WTC11 (cell line): ENCODE results near the gene ELMO1. TPM values are rescaled to one million over a fixed set of nuclear protein-coding genes. Genes with fewer than 3 reads are reported as not detected.

Experiments
- ATAC-seq: fragments of 200-7000 bp; cut with Tn5 transposase; 2 replicates; pipeline ENCODE4 v1.10.0; 2021; ENCODE audit warnings: mild to moderate bottlenecking, moderate library complexity
- CTCF ChIA-PET: fragments of 300-600 bp; sonication (Branson Sonifier 250); formaldehyde crosslinking; loops from one replicate; lab custom pipeline; 2021; ENCODE audit warnings: antibody characterized with exemption; lab: Charles Lee
- POLR2A ChIA-PET: fragments of 350-600 bp; sonication (Branson Sonifier 250); formaldehyde crosslinking; loops from one replicate; lab custom pipeline; 2021; ENCODE audit warnings: antibody characterized with exemption; lab: Charles Lee
- DNase-seq: peaks from one replicate; pipeline ENCODE4 v3.0.0; 2021; ENCODE audit warnings: low spot score
- H3K27ac Mint-ChIP-seq: 2 replicates; pipeline ENCODE4 v1.8.0; 2021; ENCODE audit warnings: mixed read lengths
- H3K27me3 Mint-ChIP-seq: 2 replicates; pipeline ENCODE4 v1.8.0; 2021; ENCODE audit warnings: low read depth, mild to moderate bottlenecking, moderate library complexity, mixed read lengths
- H3K36me3 Mint-ChIP-seq: 2 replicates; pipeline ENCODE4 v1.8.0; 2021; ENCODE audit warnings: mixed read lengths
- H3K4me1 Mint-ChIP-seq: 2 replicates; pipeline ENCODE4 v1.8.0; 2022; ENCODE audit warnings: mixed read lengths
- H3K4me3 Mint-ChIP-seq: 2 replicates; pipeline ENCODE4 v1.8.0; 2021; ENCODE audit warnings: mild to moderate bottlenecking, moderate library complexity, mixed read lengths
- H3K9me3 Mint-ChIP-seq: 2 replicates; pipeline ENCODE4 v1.8.0; 2021; ENCODE audit warnings: mixed read lengths
- ATF3 ChIP-seq: sonication (generic); formaldehyde crosslinking; conservative IDR thresholded peaks from 2 replicates; pipeline ENCODE4 v1.8.1; 2022; ENCODE audit warnings: mild to moderate bottlenecking, missing genetic modification reagents
- CREB1 ChIP-seq: sonication (generic); formaldehyde crosslinking; IDR thresholded peaks from 2 replicates; pipeline ENCODE4 v1.8.0; 2023; ENCODE audit warnings: mild to moderate bottlenecking, missing genetic modification reagents
- ETV6 ChIP-seq: sonication (generic); formaldehyde crosslinking; IDR thresholded peaks from 2 replicates; pipeline ENCODE4 v1.8.1; 2022; ENCODE audit warnings: mild to moderate bottlenecking, missing genetic modification reagents
- FOXP4 ChIP-seq: sonication (generic); formaldehyde crosslinking; IDR thresholded peaks from 2 replicates; pipeline ENCODE4 v1.8.0; 2022; ENCODE audit warnings: mild to moderate bottlenecking, missing genetic modification reagents
- GTF2I ChIP-seq: fragments of 250-450 bp; sonication (Bioruptor Pico); conservative IDR thresholded peaks from 2 replicates; pipeline ENCODE4 v1.4.0; 2021; ENCODE audit warnings: mild to moderate bottlenecking
- NFATC4 ChIP-seq: fragments of 250-450 bp; sonication (Bioruptor Pico); IDR thresholded peaks from 2 replicates; pipeline ENCODE4 v1.9.0; 2021; ENCODE audit warnings: mild to moderate bottlenecking
- NR1H2 ChIP-seq: sonication (generic); formaldehyde crosslinking; IDR thresholded peaks from 2 replicates; pipeline ENCODE4 v1.9.0; 2021; ENCODE audit warnings: mild to moderate bottlenecking, moderate library complexity, missing genetic modification reagents
- RELA ChIP-seq: sonication (generic); formaldehyde crosslinking; IDR thresholded peaks from 2 replicates; pipeline ENCODE4 v1.8.1; 2022; ENCODE audit warnings: missing genetic modification reagents, mild to moderate bottlenecking, borderline replicate concordance
- TCF7 ChIP-seq: sonication (generic); formaldehyde crosslinking; IDR thresholded peaks from 2 replicates; pipeline ENCODE4 v1.8.0; 2022; ENCODE audit warnings: mild to moderate bottlenecking, low read depth, missing genetic modification reagents, moderate library complexity
- TP53 ChIP-seq: sonication (generic); formaldehyde crosslinking; IDR thresholded peaks from 2 replicates; pipeline ENCODE4 v1.8.1; 2023; ENCODE audit warnings: mild to moderate bottlenecking, missing genetic modification reagents
- ZNF317 ChIP-seq: sonication (generic); formaldehyde crosslinking; IDR thresholded peaks from 2 replicates; pipeline ENCODE4 v1.8.1; 2023; ENCODE audit warnings: low read depth, mild to moderate bottlenecking, moderate library complexity, missing genetic modification reagents, borderline replicate concordance
- ZNF396 ChIP-seq: fragments of 250-450 bp; sonication (Bioruptor Pico); IDR thresholded peaks from 2 replicates; pipeline ENCODE4 v1.8.0; 2021; ENCODE audit warnings: mild to moderate bottlenecking, moderate library complexity, borderline replicate concordance
- ZNF416 ChIP-seq: fragments of 250-450 bp; sonication (Bioruptor Pico); IDR thresholded peaks from 2 replicates; pipeline ENCODE4 v1.9.0; 2021; ENCODE audit warnings: mild to moderate bottlenecking, inconsistent platforms
- ZNF532 ChIP-seq: fragments of 250-450 bp; sonication (Bioruptor Pico); IDR thresholded peaks from 2 replicates; pipeline ENCODE4 v1.9.0; 2021; ENCODE audit warnings: mild to moderate bottlenecking, borderline replicate concordance
- ZNF671 ChIP-seq: fragments of 250-450 bp; sonication (Bioruptor Pico); IDR thresholded peaks from 2 replicates; pipeline ENCODE4 v1.8.0; 2021; ENCODE audit warnings: mild to moderate bottlenecking
- total RNA-seq: library from RNA; stranded (reverse); gene quantifications from 3 replicates; pipeline ENCODE4 v1.2.3, GENCODE V29; 2021
- TF ChIP-seq, protein P1 (sequence below): sonication (generic); formaldehyde crosslinking; IDR thresholded peaks from 2 replicates; pipeline ENCODE4 v1.8.1; 2022; ENCODE audit warnings: low read depth, missing genetic modification reagents, borderline replicate concordance
- TF ChIP-seq, protein P2 (sequence below): sonication (generic); formaldehyde crosslinking; IDR thresholded peaks from 2 replicates; pipeline ENCODE4 v1.8.1; 2022; ENCODE audit warnings: mild to moderate bottlenecking, moderate library complexity, missing genetic modification reagents
- TF ChIP-seq, protein P3 (sequence below): fragments of 200-600 bp; IDR thresholded peaks from 2 replicates; pipeline ENCODE4 v1.8.0; 2022; ENCODE audit warnings: antibody characterized with exemption
- TF ChIP-seq, protein P4 (sequence below): fragments of 250-450 bp; sonication (Bioruptor Pico); IDR thresholded peaks from 2 replicates; pipeline ENCODE4 v1.9.0; 2021; ENCODE audit warnings: moderate library complexity, mild to moderate bottlenecking, inconsistent platforms, borderline replicate concordance

ELMO1 gene
- total RNA-seq, 1 experiment from 2014 or later = 19.4 TPM

DNA sequence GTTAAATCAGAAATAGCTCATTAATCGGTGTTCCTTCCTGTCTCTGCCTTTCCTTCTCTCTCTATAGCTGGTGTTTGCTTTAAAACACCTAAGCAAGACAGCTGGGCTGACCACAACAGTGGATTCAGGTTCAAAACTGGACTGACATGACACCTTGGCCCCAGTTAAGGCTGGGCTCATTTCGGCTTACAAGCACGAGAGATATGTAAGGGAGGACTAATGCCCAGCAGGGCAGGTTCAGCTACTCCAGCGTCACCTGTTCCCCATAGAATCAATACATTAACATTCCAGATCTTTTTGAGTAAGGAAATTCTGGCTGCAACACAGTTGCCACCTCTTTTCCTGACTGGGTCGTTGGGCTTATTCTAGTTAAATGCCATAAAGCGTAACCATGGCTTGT lies 401.4 kb downstream of the ELMO1 start:
- POLR2A ChIA-PET = interaction anchor here (0.7 kb wide), 1 partner anchor 103 kb away, joined by 3 read pairs; no protein-coding TSS in a partner anchor
- H3K27ac Mint-ChIP-seq = 0 out of 2 replicates have a peak overlapping the region, but pooled peaks have one; percentile 31
- DNase-seq = no peak
- H3K4me1 Mint-ChIP-seq = peaks cover 26% of the 10 kb centered on the region
- no peaks in the 10 kb centered on the region for H3K36me3 Mint-ChIP-seq
- no peak overlapping the region for H3K4me3 Mint-ChIP-seq
- H3K9me3 Mint-ChIP-seq = no peaks in the 10 kb centered on the region
- H3K27me3 Mint-ChIP-seq = no peaks in the 10 kb centered on the region
- TF ChIP-seq, protein P1, sequence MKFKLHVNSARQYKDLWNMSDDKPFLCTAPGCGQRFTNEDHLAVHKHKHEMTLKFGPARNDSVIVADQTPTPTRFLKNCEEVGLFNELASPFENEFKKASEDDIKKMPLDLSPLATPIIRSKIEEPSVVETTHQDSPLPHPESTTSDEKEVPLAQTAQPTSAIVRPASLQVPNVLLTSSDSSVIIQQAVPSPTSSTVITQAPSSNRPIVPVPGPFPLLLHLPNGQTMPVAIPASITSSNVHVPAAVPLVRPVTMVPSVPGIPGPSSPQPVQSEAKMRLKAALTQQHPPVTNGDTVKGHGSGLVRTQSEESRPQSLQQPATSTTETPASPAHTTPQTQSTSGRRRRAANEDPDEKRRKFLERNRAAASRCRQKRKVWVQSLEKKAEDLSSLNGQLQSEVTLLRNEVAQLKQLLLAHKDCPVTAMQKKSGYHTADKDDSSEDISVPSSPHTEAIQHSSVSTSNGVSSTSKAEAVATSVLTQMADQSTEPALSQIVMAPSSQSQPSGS (CRISPR knock-in tag) = no peak
- TF ChIP-seq, protein P2, sequence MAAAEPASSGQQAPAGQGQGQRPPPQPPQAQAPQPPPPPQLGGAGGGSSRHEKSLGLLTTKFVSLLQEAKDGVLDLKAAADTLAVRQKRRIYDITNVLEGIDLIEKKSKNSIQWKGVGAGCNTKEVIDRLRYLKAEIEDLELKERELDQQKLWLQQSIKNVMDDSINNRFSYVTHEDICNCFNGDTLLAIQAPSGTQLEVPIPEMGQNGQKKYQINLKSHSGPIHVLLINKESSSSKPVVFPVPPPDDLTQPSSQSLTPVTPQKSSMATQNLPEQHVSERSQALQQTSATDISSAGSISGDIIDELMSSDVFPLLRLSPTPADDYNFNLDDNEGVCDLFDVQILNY (CRISPR knock-in tag) = no peak
- TF ChIP-seq NFATC4 (CRISPR knock-in tag) = no peak
- TF ChIP-seq, all 79 proteins: peak for 0
- ATAC-seq = peak; percentile 46; the same call in 1 of the 2 replicates
- CTCF ChIA-PET = interaction anchor here (1.2 to 2.7 kb wide), 5 partner anchors 20 to 151 kb away, joined by 4 to 14 read pairs (median 5); no protein-coding TSS in a partner anchor

GRCh38 chr7:37046531-37047079 lies 402.1 kb downstream of the ELMO1 start:
- Mint-ChIP-seq H3K27ac (peak overlapping the region; percentile 57; the same call in 1 of the 2 replicates), H3K36me3 (no peaks in the 10 kb centered on the region), H3K4me1 (peaks cover 26% of the 10 kb centered on the region), H3K4me3 (no peak overlapping the region), H3K9me3 (no peaks in the 10 kb centered on the region), H3K27me3 (no peaks in the 10 kb centered on the region)
- DNase-seq (no peak), ATAC-seq (no peak)
- no peak for TF ChIP-seq FOXP4 (CRISPR knock-in tag)
- peak; percentile 60; the same call in 1 of the 2 replicates for TF ChIP-seq ZNF317 (CRISPR knock-in tag)
- CTCF ChIA-PET = interaction anchor here (1.0 to 2.7 kb wide), 6 partner anchors 19 to 152 kb away, joined by 3 to 14 read pairs (median 5); no protein-coding TSS in a partner anchor
- POLR2A ChIA-PET = no interaction called here

DNA sequence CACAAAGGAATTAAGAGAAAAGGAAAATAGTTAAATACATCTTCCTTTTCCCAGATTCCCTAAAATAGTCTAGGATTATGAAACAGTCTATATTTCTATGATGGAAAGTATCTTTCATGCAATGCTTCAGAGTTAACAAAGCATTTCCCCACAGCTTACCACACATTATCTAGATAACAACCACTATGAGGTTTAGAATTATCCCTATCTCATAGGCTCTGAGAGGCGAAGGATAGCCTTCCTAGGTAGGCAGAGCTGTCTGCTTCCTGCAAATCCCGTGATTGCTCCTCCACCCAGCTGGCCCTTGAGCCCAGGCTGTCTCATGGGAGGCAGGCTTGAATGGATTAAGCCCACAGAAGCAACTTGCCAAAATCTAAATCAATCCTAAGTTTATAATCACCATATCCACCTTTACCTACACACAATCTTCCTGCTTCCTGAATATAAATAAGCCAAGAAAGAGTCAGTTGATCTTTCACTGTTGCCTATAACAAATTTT lies 402.9 kb downstream of the ELMO1 start:
- H3K9me3 Mint-ChIP-seq = no peaks in the 10 kb centered on the region
- no peaks in the 10 kb centered on the region for H3K36me3 Mint-ChIP-seq
- H3K27ac Mint-ChIP-seq = no peak overlapping the region
- H3K4me1 Mint-ChIP-seq = peaks cover 26% of the 10 kb centered on the region
- ChIA-PET POLR2A (no interaction called here), CTCF (interaction anchor here (1.0 to 2.7 kb wide), 3 partner anchors 78 to 153 kb away, joined by 3 to 14 read pairs (median 4); no protein-coding TSS in a partner anchor)
- H3K27me3 Mint-ChIP-seq = no peaks in the 10 kb centered on the region
- DNase-seq (no peak), ATAC-seq (no peak)
- no peak overlapping the region for H3K4me3 Mint-ChIP-seq
- no peak for TF ChIP-seq TCF7 (CRISPR knock-in tag)
- no peak for TF ChIP-seq ZNF396 (CRISPR knock-in tag)
- TF ChIP-seq, protein P3, sequence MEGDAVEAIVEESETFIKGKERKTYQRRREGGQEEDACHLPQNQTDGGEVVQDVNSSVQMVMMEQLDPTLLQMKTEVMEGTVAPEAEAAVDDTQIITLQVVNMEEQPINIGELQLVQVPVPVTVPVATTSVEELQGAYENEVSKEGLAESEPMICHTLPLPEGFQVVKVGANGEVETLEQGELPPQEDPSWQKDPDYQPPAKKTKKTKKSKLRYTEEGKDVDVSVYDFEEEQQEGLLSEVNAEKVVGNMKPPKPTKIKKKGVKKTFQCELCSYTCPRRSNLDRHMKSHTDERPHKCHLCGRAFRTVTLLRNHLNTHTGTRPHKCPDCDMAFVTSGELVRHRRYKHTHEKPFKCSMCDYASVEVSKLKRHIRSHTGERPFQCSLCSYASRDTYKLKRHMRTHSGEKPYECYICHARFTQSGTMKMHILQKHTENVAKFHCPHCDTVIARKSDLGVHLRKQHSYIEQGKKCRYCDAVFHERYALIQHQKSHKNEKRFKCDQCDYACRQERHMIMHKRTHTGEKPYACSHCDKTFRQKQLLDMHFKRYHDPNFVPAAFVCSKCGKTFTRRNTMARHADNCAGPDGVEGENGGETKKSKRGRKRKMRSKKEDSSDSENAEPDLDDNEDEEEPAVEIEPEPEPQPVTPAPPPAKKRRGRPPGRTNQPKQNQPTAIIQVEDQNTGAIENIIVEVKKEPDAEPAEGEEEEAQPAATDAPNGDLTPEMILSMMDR = no peak
- no peak for TF ChIP-seq ETV6 (CRISPR knock-in tag)
- TF ChIP-seq CREB1 (CRISPR knock-in tag) = no peak
- no peak for TF ChIP-seq NR1H2 (CRISPR knock-in tag)
- TF ChIP-seq, protein P4, sequence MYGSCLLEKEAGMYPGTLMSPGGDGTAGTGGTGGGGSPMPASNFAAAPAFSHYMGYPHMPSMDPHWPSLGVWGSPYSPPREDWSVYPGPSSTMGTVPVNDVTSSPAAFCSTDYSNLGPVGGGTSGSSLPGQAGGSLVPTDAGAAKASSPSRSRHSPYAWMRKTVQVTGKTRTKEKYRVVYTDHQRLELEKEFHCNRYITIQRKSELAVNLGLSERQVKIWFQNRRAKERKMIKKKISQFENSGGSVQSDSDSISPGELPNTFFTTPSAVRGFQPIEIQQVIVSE (CRISPR knock-in tag) = no peak
- TF ChIP-seq ZNF671 = no peak
- no peak for TF ChIP-seq ATF3 (CRISPR knock-in tag)
- no peak for TF ChIP-seq GTF2I (CRISPR knock-in tag)
- TF ChIP-seq RELA (CRISPR knock-in tag) = no peak
- no peak for TF ChIP-seq ZNF532 (CRISPR knock-in tag)
- TF ChIP-seq TP53 (CRISPR knock-in tag) = no peak
- no peak for TF ChIP-seq ZNF416
